ENCODE data around the gene SNX20.

DNA sequence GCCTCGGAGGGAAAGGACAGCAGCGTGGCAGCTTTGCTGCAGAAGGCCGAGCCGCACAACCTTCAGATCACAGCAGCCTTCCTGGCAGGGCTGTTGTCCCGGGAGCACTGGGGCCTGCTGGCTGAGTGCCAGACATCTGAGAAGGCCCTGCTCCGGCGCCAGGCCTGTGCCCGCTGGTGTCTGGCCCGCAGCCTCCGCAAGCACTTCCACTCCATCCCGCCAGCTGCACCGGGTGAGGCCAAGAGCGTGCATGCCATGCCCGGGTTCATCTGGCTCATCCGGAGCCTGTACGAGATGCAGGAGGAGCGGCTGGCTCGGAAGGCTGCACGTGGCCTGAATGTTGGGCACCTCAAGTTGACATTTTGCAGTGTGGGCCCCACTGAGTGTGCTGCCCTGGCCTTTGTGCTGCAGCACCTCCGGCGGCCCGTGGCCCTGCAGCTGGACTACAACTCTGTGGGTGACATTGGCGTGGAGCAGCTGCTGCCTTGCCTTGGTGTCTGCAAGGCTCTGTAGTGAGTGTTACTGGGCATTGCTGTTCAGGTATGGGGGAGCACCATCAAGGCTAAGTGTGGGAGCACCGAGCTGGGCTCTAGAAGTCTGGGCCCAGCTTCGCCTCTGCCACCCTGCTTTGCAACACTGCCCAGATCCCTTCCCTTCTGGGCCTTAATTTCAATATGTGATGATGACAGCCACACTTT, 30.9 kb upstream of the SNX20 start:
- TF ChIP-seq YY1 (IDR thresholded peaks at IDR 0.05; ENCODE audit: insufficient read depth, insufficient read length), result no peak
- no peak for TF ChIP-seq SUZ12 (IDR thresholded peaks at IDR 0.05; ENCODE audit: extremely low read depth, insufficient read depth, insufficient read length)
